SU-DHL-6 (cell line): ENCODE results near the gene CHERP.

Experiments used
- EZH2phosphoT487 ChIP-seq: fragments of 200-600 bp; sonication (generic), shearing (Covaris generic); conservative IDR thresholded peaks from 2 replicates; pipeline ENCODE4 v1.6.1; 2018; ENCODE audit warnings: mild to moderate bottlenecking, antibody characterized with exemption, low read length, moderate library complexity, mixed read lengths
- TF ChIP-seq, protein P1 (sequence below): fragments of 200-600 bp; sonication (generic); IDR thresholded peaks from one replicate; pipeline ENCODE4 v1.5.1; 2017; ENCODE audit warnings: antibody characterized with exemption, mild to moderate bottlenecking, low read length, moderate library complexity; ENCODE audit not compliant: insufficient read depth, poor library complexity, severe bottlenecking

DNA sequence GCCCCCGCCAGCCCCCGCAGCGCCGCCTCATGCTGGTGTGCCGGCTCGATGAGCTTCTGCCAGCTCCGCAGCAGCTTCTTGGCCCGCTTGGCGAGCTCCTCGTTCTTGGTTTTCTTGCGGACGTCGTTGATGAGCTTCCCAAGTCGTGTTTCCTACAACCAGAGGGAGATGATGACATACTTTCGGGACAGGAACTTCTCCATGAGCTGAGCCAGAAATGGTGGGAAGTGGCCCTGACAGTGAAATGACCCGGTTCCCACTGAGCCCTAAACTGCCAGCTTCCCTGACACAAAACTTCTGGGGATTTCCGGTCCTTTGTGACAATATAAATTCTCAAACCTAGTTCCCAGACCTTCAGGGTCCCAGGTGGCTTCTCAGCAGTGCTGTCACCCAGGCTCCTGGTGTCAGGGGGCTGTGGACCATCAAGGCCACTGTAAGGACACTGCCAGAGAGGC, 35.3 kb upstream of the CHERP start:
- no peak for TF ChIP-seq EZH2phosphoT487
- TF ChIP-seq, protein P1, sequence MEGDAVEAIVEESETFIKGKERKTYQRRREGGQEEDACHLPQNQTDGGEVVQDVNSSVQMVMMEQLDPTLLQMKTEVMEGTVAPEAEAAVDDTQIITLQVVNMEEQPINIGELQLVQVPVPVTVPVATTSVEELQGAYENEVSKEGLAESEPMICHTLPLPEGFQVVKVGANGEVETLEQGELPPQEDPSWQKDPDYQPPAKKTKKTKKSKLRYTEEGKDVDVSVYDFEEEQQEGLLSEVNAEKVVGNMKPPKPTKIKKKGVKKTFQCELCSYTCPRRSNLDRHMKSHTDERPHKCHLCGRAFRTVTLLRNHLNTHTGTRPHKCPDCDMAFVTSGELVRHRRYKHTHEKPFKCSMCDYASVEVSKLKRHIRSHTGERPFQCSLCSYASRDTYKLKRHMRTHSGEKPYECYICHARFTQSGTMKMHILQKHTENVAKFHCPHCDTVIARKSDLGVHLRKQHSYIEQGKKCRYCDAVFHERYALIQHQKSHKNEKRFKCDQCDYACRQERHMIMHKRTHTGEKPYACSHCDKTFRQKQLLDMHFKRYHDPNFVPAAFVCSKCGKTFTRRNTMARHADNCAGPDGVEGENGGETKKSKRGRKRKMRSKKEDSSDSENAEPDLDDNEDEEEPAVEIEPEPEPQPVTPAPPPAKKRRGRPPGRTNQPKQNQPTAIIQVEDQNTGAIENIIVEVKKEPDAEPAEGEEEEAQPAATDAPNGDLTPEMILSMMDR: no peak
